HEK293T (cell line): ENCODE results near the gene ATP2B1.

Experiments used
- FOXA1 ChIP-seq: fragments of 450-650 bp; IDR thresholded peaks from 2 replicates; pipeline ENCODE4 v1.6.1; 2016; ENCODE audit warnings: mild to moderate bottlenecking
- FOXK2 ChIP-seq: fragments of 450-650 bp; IDR thresholded peaks from 2 replicates; pipeline ENCODE4 v1.6.1; 2016; ENCODE audit warnings: mild to moderate bottlenecking
- FOXM1 ChIP-seq: fragments of 450-650 bp; IDR thresholded peaks from 2 replicates; pipeline ENCODE4 v1.6.1; 2017; ENCODE audit warnings: mild to moderate bottlenecking, borderline replicate concordance
- NFRKB ChIP-seq: fragments of 450-650 bp; IDR thresholded peaks from 2 replicates; pipeline ENCODE4 v1.6.1; 2016; ENCODE audit warnings: mild to moderate bottlenecking, moderate library complexity
- SP1 ChIP-seq: fragments of 450-650 bp; IDR thresholded peaks from 2 replicates; pipeline ENCODE4 v1.6.1; 2017

DNA sequence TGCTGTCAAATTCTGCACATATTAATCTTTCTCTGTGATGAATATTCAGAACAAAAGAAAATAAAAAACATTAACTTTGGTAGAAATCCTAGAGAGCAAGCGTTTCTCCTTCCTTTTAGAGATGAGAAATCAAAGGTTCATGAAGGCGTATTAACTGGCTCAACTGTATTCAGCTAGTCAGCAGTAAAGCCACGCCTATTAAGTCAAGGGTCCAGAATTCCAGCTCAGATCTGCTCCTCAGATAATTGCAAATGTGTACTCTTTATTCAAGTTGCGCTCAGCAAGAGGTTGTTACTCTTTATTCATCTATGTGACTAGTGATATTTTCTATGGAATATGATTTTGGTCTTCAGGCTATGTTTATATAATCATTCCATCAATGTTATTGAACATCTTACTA lies 169.7 kb downstream of the ATP2B1 start:
- no peak for TF ChIP-seq FOXM1
- no peak for TF ChIP-seq NFRKB
- TF ChIP-seq SP1 = no peak
- no peak for TF ChIP-seq FOXA1
- no peak for TF ChIP-seq FOXK2
